CD4-positive, alpha-beta T cell treated with Interleukin-17A for 4 hours (primary cell): Measurements from ENCODE around the gene DCLRE1B.

ENCODE experiments used
- DNase-seq: peaks from one replicate; pipeline ENCODE4 v3.0.0-alpha.2; 2020; ENCODE audit warnings: mixed read lengths

DCLRE1B gene

DNA sequence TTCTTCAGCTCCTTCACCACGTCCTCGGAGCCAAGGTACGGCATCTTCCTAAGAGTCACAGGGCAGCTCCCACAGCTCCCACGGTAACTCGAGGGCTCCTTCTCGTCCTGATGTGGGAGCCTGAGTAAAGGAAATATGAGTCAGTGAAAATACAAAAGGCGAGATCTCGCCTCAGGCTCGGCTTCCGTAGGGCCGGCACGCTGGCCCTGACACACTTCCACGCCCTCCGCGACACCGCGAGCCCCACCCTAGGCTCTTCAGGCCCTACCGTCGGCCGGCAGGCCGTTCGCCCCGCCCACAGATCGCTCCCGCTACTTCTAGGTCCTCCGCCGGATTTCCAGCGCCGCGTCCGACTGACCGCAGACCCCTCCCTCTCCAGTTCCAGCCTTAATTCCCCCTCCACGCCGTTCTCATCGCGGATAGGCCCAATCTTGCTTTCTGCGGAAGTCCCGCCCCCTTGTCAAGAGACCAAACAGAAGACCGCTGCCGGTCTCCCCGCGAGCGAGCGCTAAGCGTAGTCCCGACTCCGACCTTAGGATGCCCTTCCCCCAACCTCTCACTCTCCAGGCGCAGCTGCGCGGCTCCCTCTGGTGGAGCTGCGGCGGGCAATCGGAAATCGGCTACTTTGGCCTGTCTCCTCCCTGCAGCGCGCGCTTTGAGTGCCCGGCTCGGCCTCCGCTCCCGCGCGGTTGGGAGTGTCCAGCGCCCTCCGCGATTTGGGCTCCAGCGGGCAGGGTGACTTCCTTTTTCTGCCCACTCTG, at the start of gene DCLRE1B, which contains the start of gene AP4B1:
Gene DCLRE1B (plus strand): TSS at position 653 of the 761 bp plus-strand sequence. CDS start 261 bp downstream, outside the sequence.
Gene AP4B1 (minus strand): TSS at position 126 of the 761 bp plus-strand sequence. CDS start 82 bp downstream, at position 44.
- DNase-seq = peak; percentile 97

DNA sequence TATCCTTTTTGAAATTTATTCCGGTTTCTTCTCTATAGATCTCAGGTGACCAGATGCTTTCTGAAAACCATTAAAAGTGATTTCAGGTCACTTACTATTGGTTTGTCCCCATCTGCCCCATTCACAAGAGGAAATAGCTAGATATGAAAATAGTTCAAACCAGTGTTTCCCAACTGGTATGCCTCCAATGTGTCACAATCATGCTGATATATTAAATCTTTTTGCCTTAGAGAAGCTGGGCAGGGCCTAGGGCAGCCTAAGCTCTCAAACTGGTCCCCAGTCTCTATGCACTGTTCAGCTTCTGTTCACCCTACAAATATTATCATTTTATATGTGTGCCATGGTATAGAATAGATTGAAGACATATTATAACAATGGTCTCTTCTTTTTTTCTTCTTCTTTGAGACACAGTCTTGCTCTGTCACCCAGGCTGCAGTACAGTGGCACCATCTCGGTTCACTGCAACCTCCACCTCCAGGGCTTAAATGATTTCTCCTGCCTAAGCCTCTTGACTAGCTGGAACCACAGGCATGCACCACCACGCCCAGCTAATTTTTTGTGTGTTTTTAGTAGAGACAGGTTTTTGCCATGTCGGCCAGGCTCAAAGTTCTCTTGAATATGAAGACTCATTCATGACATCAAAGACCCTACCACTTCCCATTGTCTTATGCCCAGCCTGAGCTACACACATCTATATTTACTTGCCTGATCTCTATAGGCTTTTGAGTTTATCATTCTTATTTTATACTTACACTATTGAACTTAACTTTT, 49.3 kb upstream of the DCLRE1B start:
- no peak for DNase-seq

DNA sequence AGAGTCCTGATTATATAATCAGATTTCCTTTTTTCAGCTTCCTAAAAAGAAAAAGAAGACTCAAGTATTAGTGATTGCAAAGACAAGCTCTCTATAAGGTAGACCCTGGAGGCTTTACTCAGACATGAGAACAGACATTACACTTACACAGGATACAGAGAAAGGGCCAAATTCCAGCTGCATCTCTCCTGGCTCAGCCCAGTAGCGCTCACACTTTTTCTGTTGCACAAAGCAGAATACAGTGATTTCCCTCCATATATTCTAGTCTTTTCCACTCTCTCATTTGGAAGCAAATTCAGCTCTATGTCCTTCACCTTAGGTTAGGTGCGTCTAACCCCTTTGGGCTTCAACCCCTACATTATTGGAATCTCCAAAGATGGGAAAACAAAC, 48.7 kb upstream of the DCLRE1B start:
- DNase-seq = no peak

DNA sequence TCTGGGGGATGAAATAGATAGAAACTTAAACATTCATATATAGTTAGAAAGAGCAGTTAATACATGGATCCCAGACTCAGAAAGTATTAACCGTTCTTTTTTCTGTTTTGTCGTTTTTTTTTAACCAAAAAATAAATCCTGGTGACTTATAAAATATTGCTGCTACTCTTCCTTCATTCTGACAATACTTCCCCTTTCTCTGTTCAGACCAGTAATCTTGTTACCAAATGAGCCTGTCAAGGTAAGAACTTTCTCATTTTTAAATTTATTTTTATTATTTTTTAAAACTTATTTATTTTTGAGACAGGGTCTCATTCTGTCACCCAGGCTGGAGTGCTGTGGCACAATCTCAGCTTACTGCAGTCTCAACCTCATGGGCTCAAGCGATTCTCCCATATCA, 47.4 kb upstream of the DCLRE1B start:
- DNase-seq = no peak

DNA sequence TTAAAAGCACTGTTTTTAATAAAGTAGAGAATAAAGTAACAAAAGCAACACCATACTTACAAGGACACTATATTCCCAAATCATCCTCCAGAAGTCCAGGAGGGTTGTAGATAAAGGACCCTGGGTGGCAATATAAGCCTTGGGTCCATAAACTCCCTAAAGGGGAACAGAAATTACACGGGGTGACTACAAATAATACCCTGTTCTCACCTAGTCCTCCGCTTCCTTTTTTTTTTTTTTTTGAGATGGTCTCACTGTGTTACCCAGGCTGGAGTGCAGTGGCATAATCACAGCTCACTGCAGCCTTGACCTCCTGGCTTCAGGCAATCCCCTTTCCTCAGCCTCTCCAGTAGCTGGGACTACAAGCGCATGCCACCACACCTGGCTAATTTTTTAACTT, 46.7 kb upstream of the DCLRE1B start:
- DNase-seq = no peak

DNA sequence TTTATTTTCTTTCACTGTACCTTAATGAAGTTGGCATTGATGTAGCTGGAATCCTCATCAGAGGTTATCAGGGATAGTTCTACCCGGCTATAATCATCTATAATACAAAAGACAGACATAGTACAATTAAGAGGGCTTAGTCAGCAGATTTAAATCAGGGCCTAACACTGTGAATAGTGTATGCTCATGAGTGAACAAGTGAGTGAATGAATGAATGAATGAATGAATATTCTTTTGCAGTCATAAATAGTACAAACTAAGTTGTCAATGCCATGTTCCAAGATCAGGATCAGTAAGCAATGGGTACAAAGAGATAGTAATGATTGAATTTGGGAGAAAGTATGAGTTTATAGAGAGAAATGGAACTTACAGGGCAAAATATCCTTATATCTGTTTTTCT, 46.1 kb upstream of the DCLRE1B start:
- no peak for DNase-seq

DNA sequence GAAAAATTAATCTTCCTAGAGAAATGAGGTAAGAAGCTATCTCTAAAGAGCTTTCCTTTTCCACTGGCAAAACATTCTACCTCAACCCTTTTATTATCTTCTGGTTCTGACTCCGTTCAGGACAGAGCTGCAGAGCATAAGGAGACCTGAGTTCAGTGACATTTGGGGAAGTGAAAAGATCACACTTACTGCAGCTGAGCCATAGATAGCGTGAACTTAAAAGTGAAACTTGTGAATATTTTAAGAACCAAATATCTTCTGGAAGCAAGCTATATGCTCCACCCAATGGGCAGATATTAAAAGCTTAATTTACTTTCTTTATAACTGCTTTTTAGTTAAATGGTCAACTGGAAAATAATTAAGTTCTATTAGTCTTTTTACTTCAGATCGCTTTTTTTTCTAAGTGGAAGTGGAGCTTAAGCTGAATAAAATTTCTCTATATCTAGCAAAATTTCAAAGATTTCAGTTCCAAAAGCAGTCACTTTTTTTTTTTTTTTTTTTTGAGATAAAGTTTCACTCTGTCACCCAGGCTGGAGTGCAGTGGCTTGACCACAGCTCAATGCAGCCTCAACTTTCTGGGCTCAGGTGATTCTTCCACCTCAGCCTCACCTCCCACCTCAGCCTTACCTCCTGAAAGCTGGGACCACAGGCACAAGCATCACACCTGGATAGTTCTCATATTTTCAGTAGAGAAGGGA, 45.5 kb upstream of the DCLRE1B start:
- no peak for DNase-seq

DNA sequence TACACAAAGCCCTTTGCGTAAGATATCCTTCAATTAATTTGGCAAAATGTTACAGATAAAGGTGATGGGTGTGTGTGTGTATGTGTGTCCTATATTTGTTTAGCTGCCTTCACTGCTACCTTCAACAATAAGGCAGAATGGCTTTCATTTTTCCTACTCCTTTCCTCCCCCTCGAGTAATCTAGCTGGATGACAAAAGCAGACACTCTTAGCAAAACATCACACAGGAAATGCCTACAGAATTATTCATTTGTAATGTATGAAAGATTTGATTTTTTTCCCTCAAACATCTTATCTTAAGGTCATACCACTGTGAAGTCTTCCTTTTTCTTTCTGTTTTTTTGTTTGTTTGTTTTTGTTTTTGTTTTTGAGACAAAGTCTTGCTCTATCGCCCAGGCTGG, 44.2 kb upstream of the DCLRE1B start:
- DNase-seq = no peak

DNA sequence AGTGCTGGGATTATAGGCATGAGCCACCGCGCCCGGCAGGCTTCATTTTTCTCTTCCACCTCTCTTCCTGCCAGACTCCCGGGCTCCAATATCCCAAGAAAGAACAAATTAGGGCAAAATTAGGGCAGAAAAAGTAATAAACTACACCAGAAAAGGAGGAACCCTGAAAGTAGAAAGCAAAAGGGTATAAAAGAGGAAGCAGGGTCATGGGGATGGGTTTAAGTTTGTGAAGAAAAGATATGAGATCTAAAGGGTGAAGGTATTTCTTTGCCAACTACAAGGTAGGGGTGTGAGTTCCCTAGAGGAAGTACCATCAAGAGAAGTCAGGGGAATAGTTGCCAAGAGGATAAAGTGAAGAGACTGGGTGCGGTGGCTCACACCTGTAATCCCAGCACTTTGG, 43.5 kb upstream of the DCLRE1B start:
- DNase-seq = no peak

DNA sequence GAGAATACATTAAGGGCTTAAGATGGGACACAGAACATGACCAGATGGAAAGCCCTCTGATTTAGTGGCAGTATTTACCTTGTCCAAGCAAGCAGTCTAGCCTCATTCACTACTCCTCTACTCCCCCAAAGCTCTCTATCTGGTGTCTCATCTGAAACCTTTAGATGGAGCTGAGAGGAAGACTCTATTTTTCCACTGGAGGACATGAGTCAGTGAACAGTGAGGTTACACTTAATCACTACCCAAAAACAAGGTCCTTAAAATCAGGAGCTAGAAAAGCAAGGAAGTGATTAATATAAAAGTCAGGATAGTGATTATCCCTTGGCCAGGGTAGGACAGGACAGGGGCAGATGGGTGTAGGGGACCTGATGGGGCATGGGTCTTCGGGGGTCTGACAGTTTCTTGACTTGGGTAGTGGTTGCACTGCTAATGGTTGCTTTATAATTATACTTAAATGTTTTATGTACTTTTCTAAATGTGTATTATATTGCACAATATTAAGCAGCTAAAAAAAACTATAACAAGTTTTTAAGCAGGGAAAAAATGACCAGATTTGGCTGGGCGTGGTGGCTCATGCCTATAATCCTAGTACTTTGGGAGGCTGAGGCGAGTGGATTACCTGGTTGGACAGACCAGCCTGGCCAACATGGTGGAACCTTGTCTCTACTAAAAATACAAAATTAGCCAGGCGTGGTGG, 36.6 kb upstream of the DCLRE1B start:
- DNase-seq = no peak

DNA sequence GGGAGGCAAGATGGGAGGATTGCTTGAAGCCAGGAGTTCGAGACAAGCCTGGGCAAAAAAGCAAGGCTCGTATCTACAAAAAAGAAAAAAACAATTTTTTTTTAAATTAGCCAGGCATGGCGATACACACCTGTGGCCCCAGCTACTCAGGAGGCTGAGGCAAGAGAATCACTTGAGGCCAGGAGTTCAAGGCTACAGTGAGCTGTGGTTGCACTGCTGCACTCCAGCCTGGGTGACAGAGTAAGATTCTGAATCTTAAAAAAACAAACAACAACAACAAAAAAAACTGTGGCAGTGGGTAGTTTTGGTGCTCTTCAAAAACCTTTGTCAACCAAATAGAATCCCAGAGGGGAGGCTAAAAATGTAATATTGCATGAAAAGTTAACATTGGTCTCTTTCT, 34.3 kb upstream of the DCLRE1B start:
- peak; percentile 26 for DNase-seq

DNA sequence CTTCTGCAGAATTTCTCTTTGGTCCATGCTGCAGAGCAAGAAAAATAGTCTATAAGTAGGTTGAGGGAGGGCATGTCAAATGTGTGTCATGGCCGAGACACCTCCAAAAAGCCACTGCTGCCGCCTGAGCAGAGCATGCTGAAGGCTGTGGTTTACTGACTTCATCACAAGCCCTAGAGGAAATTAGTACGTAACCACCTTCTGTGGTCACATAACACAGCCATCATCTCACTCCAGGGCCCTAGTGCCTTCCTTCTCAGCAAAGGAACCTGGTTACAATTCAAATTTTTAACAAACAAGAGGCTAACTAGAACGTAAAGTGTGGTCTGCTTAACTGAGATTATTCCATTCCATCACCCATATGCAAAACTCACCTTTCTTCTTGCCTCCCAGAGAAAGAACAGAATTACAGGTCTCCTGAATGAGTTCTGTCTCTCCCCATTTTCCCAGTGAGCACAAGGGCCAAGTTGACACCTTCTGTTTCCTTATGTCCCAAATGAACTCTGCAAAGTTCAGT, 33.5 kb upstream of the DCLRE1B start, which contains the start of gene PTPN22:
Gene PTPN22 (minus strand): TSS at position 116 of the 517 bp plus-strand sequence.
- DNase-seq = peak; percentile 82

DNA sequence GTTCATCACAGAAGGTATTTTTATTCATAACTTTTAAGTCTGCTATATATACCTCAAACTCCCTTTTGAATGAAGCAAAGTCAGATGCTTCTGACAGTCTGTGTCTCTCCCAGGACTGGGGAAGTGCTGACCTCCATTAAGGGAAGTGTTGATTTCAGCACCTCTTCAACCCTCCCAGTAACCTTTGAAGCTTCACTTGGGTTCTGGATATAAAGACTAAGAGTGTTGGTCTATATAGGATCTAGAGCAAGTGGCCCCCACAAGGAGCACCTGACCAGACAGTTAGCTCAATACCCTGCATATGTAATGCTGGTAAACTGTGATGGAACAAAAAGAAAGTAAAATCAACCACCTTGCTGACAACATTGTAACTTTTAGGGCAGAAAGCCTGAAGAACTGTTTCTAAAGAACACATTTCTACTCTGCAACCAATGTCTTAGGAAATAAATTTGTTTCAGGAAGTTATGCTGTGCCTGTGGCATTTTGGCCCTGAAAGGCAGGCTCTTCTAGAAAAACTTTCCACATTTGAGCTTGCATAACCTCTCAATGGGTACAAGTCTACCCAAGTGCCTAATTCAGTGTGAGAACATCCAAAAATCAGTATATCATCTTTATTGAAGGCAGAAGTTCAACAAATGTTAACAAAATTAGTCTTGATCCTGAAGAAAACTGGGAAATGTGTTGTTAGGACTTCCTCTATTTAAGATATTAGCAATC, 32.7 kb upstream of the DCLRE1B start:
- DNase-seq = no peak

DNA sequence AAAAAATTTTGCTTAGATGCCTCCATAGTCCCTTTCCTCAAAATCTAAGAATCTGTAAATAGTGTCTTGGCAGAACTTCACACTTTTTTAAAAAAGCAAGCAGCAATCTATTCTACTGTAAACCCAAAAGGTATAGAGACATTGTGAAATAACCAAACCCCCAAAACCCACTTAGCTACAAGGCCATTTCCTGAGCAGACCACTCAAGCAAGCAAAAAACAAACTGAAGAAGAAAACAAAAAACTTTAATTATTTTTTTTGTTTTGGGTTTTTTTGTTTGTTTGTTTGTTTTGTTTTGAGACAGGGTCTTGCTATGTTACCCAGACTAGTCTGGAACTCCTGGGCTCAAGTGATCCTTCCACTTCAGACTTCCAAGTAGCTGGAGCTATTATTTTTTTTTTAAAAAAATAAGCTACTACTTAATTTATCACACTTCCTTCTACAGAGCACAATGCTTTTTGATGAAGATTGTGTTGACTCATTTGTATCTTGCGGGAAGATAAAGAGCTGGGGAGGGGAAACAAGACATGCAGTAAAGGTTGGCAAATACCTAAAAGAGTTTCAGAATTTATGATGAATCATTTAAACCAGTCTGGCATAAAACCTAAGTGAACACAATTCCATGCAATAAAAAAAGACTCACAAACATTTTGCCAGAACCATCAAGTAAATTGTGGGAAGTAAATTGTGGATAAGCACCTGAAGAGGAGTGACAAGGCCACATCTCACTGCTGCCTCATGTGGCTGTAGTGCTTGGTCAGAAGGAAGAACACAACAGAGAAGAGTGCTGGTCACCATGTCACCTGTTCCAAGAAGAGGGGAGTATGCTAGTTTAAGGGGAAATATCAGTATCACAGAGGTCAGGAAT, 30.9 kb upstream of the DCLRE1B start:
- DNase-seq = no peak

DNA sequence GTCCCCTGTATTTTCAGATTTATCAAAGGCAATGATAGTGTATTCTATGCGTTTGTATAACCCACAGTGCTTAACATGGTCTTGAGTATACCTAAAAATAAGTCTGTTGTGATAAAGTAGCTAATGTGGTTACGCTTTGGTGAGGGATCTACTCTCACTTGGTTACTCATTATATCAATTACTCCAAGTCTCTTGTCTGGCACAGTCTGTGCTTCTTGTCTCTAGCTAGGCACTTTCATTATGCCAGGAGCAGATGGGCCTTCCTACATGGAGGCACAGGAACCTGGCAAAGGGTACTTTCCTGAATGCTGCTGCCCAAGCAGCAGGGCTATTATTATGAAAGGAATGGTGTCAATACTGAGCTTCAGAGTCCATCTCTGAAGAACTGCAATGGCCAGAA, 29.4 kb upstream of the DCLRE1B start:
- DNase-seq = no peak

DNA sequence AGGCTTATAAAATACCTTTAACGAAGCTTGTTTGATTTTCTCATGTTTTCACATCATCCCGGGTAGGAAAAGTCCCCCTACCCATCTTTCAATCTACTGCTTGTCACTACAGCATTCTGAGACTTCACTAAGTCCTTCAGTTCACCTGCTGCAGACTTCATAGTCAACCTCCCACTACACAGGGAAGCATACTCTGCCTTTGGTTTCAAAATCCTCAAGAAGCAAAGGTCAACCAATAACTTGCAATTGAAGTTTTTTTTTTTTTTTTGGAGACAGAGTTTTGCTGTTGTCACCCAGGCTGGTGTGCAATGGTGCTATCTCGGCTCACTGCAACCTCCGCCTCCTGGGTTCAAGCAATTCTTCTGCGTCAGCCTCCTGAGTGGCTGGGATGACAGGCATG, 28.9 kb upstream of the DCLRE1B start:
- DNase-seq = no peak

DNA sequence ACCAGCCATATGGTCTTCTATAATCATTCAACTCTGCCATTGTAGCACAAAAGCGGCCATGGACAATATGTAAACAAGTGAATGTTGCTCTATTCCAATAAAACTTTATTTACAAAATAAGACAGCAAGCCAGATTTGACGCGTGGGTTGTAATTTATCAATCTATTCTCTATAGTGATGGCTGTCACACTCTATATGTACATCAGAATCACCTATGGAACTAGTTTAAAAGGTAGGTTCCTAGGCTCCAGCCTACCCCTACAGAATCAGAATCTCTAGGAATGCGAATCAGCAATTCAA, 25.4 kb upstream of the DCLRE1B start:
- no peak for DNase-seq

DNA sequence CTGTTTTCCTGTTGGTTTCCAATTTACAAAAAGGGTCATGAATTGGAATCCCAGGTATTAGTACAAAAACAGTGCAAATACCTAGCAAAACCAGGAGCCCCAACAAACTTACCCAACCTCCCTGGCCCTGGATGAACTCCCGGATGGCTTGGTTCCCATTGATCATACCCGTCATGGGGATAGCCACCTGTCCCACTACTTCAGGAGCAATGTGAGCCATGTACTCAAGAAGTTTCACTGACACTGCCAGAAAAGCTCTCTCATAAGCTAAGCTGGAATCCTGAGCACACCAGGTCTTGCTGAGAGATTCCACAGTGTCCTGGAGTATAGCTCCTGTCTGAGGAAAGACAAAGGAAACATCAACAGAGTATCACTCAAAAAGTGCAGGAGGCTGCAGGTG, 23.5 kb upstream of the DCLRE1B start:
- no peak for DNase-seq

DNA sequence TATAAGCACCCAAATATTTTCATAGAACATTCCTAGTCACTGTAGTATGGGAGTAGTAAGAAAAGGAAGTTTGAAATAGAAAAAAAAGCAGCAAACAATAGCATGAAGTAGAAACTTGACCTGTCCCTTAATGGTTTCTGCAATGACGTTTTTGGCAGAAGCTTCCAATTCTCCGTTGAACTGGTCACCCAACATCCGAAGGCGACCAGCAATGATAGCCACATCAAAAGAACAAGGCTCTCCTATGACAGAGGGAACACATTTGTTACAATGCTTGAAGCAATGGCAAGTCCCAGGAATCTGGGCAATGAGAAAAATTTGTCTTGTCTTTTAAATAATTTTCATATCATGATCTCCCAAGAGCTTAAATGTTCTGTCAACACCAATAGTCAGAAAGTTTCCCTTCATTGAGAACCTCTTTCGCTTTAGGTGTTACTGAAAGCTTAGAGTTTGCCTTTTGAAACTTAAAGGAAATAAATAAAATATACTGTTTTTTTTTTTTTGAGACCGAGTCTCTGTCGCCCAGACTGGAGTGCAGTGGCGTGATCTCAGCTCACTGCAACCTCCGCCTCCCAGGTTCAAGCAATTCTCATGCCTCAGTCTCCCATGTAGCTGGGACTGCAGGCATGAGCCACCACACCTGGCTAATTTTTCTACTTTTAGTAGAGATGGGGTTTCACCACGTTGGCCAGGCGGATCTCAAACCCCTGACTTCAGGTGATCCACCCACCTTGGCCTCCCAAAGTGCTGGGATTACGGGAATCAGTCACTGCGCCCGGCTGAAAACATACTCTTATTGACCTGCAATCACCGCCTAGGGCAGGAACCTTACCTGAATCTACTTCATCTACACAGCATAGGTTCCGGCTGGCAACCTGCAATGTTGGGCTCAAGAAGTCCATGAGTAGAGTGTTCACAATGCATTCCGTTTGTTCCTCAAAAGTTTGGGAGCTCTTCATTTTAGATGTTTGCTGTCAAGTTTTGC, 18.4 kb upstream of the DCLRE1B start:
- no peak for DNase-seq
